ENCODE measurements around the gene GLT8D2.

The GLT8D2 gene

DNA sequence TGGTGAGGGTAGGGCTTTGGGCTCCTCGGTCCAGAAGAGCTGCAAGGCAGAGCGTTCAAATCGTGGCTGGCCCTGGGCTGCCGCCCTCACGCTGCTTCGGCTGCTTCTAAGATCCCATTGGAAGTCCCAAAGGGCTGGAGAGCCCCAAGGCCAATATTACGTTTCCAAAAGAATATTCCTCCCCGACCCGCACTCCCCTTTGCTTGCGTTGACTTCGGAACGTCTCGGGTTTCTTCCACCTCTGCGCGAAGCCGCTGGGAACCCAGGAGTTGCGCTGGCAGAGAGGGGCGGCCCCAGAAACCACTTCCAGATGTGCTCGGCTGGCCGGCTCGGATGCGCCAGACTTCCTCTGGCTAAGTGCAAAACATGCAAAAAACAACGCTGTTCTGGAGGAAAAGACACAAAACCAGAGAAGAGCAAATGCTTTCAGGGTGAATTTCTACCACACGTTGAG, at the start of gene GLT8D2:
Gene GLT8D2 (minus strand): TSS at position 285 of the 454 bp plus-strand sequence. CDS start 30,539 bp downstream, outside the sequence.
- no peak for DNase-seq (ENCODE audit: low read depth, low spot score)

GRCh38 chr12:104097954-104098353, 48.0 kb upstream of the GLT8D2 start:
- no peak for DNase-seq (ENCODE audit: low read depth, low spot score)

DNA sequence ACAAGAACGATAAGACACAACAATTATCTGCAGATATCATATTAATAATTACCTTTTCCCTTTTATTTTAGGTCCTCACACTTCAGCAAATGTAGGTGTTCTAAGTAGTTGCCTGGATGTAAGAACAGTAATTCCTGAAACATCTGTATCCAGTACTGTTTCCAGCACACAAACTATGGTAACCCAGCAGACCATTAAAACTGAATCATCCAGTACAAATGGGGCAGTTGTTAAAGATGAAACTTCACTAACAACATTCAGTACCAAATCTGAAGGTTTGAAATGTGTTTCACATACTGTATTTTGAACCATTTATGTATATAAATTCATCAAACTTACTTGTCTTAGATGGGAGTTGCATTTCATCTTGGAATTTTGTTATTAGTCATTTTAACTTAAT, 45.3 kb upstream of the GLT8D2 start:
- no peak for DNase-seq (ENCODE audit: low read depth, low spot score)

GRCh38 chr12:104094284-104094683, 44.3 kb upstream of the GLT8D2 start:
- no peak for DNase-seq (ENCODE audit: low read depth, low spot score)

- no peak for DNase-seq (ENCODE audit: low read depth, low spot score)
Measured at GRCh38 chr12:104091136-104091535, 41.1 kb upstream of the GLT8D2 start.

- DNase-seq (ENCODE audit: low read depth, low spot score) = no peak
Measured at GRCh38 chr12:104090685-104091084, 40.7 kb upstream of the GLT8D2 start.

DNA sequence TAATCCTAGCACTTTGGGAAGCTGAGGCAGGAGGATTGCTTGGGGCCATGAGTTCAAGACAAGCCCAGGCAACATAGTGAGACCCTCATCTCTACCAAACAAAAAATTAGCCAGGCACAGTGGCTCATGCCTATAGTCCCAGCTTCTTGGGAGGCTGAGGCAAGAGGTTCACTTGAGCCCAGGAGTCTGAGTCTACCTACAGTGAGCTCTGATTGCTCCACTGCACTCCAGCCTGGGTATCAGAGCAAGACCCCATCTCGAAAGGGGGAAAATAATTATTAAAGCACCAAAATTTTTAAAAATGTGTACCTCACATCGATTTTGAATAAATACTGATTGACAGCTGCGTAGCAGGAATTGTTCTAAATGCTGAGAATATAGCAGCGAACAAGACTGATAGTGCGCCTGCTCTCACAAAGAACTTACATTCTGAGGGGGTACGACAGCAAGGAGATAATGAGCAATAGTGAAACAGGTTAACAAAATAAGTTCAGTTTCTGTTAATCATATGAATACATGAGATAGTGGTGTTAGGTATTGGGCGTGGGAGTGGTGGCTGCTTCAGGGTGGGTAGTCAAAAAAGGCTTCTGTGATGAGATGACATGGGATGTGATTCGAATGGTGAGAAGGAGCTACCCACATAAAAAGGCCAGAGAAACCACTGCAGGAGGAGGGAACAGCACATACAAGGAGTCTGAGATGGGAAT, 33.9 kb upstream of the GLT8D2 start:
- no peak for DNase-seq (ENCODE audit: low read depth, low spot score)

DNA sequence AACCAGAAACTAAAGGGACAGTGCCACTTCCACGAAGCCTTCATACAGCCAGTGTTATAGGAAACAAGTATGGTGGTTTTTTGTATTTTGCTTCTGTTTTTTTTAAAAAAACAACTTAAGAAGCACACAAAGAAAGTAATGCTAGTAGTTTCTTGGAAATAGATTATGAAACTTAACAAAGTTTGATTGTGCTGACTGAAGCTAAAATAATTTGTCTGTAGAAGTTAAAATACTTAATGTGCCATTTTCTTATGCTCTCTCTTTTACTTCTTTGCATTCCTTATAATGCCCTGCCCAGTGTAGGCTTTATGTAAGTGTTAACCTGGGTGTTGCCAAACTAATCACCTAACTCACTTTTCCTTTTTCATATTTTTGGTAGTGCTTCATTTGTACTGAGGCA, 30.8 kb upstream of the GLT8D2 start:
- DNase-seq (ENCODE audit: low read depth, low spot score) = no peak

DNA sequence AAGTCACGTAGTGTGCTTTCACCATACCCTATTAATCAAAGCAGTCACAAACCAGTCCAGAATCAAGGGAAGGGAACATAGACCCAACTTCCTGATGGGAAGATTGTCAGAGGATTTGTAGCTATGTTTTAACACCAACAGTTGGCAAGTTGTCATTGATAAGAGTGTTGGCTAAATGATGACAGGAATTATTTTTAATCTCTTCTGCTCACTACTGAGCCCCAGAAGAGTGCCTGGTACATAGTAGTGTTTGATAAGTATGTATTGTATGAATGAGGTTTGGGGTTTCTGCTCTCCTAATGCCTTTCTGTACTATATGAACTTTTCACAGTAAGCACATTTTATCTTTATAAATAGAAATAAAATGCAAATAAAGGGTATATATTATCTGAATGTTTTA, 29.0 kb upstream of the GLT8D2 start:
- DNase-seq (ENCODE audit: low read depth, low spot score) = no peak

DNA sequence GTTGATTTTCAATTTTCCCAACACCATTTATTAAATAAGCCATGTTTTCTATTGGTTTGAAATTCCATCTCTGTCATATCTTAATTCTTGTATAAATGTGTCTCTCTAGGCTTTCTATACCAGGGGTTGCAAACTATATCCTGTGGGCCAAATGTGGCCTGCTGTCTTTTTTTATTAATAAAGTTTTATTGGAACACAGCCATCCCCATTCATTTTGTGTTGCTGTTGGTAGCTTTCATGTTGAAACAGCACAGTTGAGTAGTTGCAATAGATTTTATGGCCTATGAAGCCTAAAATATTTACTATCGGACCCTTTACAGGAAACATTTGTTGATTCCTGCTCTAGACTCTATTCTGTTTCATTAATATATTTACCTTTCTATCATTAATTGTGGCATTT, 23.7 kb upstream of the GLT8D2 start:
- DNase-seq (ENCODE audit: low read depth, low spot score) = no peak

GRCh38 chr12:104072099-104072498, 22.1 kb upstream of the GLT8D2 start:
- DNase-seq (ENCODE audit: low read depth, low spot score) = no peak

- DNase-seq (ENCODE audit: low read depth, low spot score) = no peak
Measured at GRCh38 chr12:104064842-104065427, 14.9 kb upstream of the GLT8D2 start.

- DNase-seq (ENCODE audit: low read depth, low spot score) = peak; percentile 76
Measured at GRCh38 chr12:104064031-104064841, 14.2 kb upstream of the GLT8D2 start, which contains the start of gene HCFC2. Gene HCFC2 (plus strand): TSS chr12:104064531. CDS start chr12:104064561, 30 bp downstream.

DNA sequence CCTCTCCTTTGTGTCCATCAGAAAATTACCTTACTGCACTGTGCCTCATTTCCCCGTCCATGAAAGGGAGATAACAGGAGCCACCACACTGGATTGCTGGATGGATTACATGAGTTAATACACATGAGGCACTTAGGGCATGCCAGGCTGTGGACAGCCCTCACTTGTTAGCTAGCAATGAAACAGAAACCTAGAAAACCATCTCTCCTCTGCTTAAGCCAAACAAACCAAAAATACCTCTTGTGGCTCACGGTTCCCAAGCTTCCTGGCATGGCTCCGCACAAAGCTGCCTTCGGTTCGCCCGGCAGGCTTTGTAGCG, 13.7 kb upstream of the GLT8D2 start:
- no peak for DNase-seq (ENCODE audit: low read depth, low spot score)

- no peak for DNase-seq (ENCODE audit: low read depth, low spot score)
Measured at GRCh38 chr12:104060791-104061190, 10.8 kb upstream of the GLT8D2 start.

DNA sequence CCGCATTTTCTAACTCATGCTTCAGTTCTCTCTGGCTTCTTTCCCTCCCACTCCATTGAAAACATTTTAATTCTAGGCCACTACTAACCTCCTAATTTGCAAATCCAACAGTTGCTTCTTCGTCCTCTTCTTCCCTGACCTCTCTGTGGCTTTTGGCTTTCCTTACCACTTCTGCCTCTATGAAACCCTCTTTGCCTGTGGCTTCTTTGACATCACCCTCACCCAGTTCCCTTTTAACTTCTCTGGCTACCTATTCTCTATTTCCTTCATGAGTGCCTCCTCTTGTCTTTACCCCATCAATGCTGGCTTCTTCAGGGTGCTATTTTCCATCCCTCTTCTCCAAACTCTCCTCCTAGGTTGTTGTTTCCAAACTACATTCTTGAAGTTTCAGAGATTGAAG, 10.0 kb upstream of the GLT8D2 start:
- no peak for DNase-seq (ENCODE audit: low read depth, low spot score)

DNA sequence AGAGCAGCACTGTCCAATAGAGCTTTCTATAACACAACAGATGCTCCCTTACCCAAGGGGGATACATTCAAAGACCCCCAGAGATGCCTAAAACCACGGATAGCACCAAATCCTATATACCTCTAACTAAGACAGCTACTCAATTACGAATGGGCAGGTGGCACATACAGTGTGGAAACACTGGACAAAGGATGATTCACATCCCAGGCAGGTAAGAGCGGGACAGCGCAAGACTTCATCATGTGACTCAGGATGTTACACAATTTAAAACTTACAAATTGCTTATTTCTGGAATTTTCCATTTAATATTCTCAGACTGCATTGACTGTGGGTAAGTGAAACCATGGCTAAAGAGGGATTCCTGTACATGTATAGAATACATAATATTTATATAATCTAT, 8.8 kb upstream of the GLT8D2 start:
- DNase-seq (ENCODE audit: low read depth, low spot score) = no peak

DNA sequence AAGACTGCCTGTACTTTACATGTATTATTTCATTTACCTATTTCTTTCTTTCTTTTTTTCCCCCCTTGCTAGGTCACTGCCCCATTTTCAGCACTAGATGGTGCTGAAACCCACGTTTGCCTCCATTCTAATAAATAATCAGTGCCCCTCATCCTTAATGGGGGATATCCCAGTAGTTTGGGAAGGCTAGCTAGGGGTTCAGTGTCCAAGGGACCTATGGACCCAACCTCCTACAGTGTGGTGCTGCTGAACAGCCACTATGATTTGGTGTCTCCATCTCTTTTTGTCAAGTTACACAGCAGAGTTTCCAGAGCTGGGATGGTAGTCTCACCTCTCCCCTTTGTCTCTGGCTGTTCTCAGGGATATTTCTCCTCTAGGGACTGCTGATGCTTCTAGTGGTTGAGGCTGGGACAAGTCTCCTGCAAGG, 7.8 kb upstream of the GLT8D2 start:
- DNase-seq (ENCODE audit: low read depth, low spot score) = no peak

- DNase-seq (ENCODE audit: low read depth, low spot score) = no peak
Measured at GRCh38 chr12:104056419-104056972, 6.5 kb upstream of the GLT8D2 start.

- DNase-seq (ENCODE audit: low read depth, low spot score) = no peak
Measured at GRCh38 chr12:104055686-104056388, 5.8 kb upstream of the GLT8D2 start.

DNA sequence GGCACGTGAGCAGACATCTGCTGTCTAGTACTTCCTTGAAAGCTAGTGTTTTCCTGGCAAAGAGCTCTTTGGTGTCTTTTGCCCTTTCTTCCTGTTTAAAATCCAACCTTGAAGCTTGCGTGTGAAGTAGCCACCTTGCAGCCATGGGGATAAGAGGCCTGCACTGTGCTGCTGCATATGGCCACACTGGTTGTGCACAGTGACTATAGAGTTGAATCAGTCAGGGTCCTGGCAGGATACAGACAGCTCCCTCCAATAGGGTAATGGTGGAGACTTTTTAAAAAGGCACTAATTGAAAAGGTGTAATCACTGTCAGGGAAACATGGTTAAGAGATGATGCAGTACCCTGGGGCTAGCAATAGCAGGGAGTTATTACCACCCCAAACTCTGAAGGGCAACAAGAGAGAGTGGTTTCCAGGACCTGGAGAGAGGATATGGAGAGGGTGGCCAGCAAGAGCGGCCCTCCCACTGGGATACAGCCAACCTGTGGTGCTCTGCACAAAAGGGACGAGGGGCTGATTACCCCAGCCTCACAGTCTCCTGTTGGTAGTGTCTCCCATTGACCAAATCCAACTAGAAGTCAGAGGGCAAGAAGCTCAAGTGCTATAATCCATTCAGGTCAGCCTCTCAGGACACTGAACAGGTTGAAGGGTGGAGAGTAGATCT, 4.8 kb upstream of the GLT8D2 start:
- no peak for DNase-seq (ENCODE audit: low read depth, low spot score)

All from activated CD4-positive, CD25-positive, alpha-beta regulatory T cell treated with anti-CD3 and anti-CD28 coated beads, Interleukin-2, amount 50 U/mL, for 16 hours (primary cell).